ENCODE data around the gene CHST13. TPM values are rescaled to one million over a fixed set of nuclear protein-coding genes. Genes with fewer than 3 reads are reported as not detected.

Gene CHST13, protein sequence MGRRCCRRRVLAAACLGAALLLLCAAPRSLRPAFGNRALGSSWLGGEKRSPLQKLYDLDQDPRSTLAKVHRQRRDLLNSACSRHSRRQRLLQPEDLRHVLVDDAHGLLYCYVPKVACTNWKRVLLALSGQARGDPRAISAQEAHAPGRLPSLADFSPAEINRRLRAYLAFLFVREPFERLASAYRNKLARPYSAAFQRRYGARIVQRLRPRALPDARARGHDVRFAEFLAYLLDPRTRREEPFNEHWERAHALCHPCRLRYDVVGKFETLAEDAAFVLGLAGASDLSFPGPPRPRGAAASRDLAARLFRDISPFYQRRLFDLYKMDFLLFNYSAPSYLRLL
- polyA plus RNA-seq (2013, experiment 1 of 4) = 0.44 TPM
- polyA plus RNA-seq (2013, experiment 2 of 4) = 0.89 TPM
- polyA plus RNA-seq (2013, experiment 3 of 4) = 0.80 TPM
- polyA plus RNA-seq (2013, experiment 4 of 4) = 0.69 TPM

DNA sequence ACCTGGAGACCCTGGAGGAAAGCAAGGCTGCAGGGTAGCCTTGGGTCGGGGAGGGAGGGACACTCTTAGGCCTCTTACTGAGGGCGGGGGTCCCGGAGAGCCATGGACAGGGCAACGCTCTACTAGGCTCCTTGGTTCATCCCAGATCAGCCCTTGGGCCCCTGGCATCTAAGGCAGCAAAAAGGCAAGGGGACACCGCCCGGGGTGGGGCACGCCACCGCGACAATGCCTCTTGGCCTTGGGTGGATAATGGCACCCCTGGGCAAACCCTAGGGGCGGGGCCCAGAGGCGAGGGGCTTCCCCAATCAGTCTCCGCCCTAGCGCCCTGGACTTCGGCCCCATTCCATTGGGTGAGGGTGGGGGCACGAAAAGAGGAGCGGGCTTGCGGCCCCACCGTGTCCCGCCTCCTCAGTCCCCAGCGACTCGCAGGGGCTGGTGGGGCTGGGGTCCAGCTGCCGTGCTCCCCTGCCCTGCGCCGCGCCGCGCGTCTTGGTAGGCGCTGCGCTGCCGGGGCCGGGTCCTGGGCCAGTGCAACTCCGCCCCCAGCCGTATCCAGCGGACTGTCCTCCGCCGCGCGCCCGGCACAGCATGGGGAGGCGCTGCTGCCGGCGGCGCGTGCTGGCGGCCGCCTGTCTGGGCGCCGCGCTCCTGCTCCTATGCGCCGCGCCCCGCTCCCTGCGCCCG lies at the start of gene CHST13:
CHST13 (plus strand) TSS at position 411 of the 684 bp plus-strand sequence; CDS start at position 589, 178 bp downstream.
- Histone ChIP-seq H3K27ac (ENCODE audit: insufficient read depth, low read depth, low read length, poor library complexity, severe bottlenecking) (no peak within 1 kb of the TSS), H3K27me3 (ENCODE audit: control insufficient read depth, insufficient read depth, low read length, poor library complexity, severe bottlenecking) (peaks cover 36% of the 10 kb centered on the region), H3K4me1 (ENCODE audit: control insufficient read depth, insufficient read depth, low read length) (peaks cover 14% of the 10 kb centered on the region), H3K4me3 (ENCODE audit: insufficient read depth, low read depth, low read length) (peak within 1 kb of the TSS; percentile 42), H3K36me3 (ENCODE audit: control insufficient read depth, insufficient read depth, low read length) (no peaks in the 10 kb centered on the region), H3K9me3 (ENCODE audit: control insufficient read depth, low read length) (no peaks in the 10 kb centered on the region)
- 6 to 7% methylated on average over 56 of the region's 56 CpGs for WGBS, 2 experiments

DNA sequence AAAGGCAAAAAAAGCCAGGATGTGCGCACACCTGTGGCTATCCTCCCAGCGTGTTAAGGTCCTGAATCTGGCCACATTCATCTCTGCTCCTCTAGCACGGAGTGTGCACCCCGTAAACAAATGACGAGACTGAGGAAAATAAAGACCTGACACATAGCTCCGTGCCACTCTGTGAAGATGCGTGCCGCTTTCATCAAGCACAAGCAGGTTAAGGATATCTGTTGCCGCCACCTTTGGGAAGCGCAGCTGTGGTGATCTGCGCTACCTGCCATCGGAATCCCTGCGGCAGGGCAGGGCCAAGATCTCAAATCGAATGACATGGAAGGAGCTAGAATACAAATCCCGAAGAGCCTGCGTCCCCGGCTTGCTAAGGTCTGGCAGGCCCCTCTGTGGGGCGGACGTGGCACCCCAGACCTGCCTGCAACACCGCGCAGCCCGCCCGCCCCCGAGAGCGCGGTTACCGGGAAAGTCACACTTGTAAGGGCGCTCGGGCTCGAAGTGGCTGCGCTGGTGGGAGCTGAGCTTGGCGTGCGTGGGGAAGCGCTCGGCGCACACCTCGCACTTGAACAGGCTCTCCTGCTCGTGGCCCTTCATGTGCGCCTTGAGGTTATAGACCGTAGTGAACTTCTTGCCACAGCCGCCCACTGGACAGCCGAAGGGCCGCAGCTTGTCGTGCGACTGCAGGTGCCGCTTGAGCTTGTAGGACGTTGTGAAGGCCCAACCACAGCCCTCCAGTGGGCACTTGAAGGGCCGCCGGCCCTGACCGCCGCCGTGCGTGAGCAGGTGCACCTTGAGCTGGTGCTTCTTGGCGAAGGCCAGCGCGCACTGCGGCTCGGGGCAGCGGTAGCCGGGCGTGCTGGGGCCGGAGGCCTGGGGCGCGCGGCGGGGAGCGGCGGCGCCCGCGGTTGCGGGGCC lies 49.2 kb upstream of the CHST13 start:
- WGBS, 2 experiments = 6 to 8% methylated on average over 72 of the region's 72 CpGs
- Histone ChIP-seq H3K4me1 (ENCODE audit: control insufficient read depth, insufficient read depth, low read length) (peaks cover 12% of the 10 kb centered on the region), H3K36me3 (ENCODE audit: control insufficient read depth, insufficient read depth, low read length) (peaks cover 17% of the 10 kb centered on the region), H3K4me3 (ENCODE audit: insufficient read depth, low read depth, low read length) (peak overlapping the region; percentile 79), H3K9me3 (ENCODE audit: control insufficient read depth, low read length) (no peaks in the 10 kb centered on the region), H3K27ac (ENCODE audit: insufficient read depth, low read depth, low read length, poor library complexity, severe bottlenecking) (no peak overlapping the region), H3K27me3 (ENCODE audit: control insufficient read depth, insufficient read depth, low read length, poor library complexity, severe bottlenecking) (no peaks in the 10 kb centered on the region)

GRCh38 chr3:126475413-126476114 lies 48.4 kb upstream of the CHST13 start, which contains the start of gene ZXDC:
ZXDC (minus strand) TSS chr3:126475891; CDS start chr3:126475865, 26 bp downstream.
- H3K27me3 ChIP-seq (ENCODE audit: control insufficient read depth, insufficient read depth, low read length, poor library complexity, severe bottlenecking) = no peaks in the 10 kb centered on the region
- peaks cover 12% of the 10 kb centered on the region for H3K4me1 ChIP-seq (ENCODE audit: control insufficient read depth, insufficient read depth, low read length)
- peak within 1 kb of the TSS; percentile 79 for H3K4me3 ChIP-seq (ENCODE audit: insufficient read depth, low read depth, low read length)
- H3K9me3 ChIP-seq (ENCODE audit: control insufficient read depth, low read length) = no peaks in the 10 kb centered on the region
- 0% methylated on average over 112 of the region's 112 CpGs for WGBS, 2 experiments
- peaks cover 9% of the 10 kb centered on the region for H3K36me3 ChIP-seq (ENCODE audit: control insufficient read depth, insufficient read depth, low read length)
- peak within 1 kb of the TSS; percentile 74 for H3K27ac ChIP-seq (ENCODE audit: insufficient read depth, low read depth, low read length, poor library complexity, severe bottlenecking)

GRCh38 chr3:126476166-126477060 lies 47.5 kb upstream of the CHST13 start:
- WGBS, 2 experiments = 27 to 34% methylated on average over 59 to 66 of the region's 66 CpGs
- Histone ChIP-seq H3K36me3 (ENCODE audit: control insufficient read depth, insufficient read depth, low read length) (peaks cover under 1% of the 10 kb centered on the region), H3K27me3 (ENCODE audit: control insufficient read depth, insufficient read depth, low read length, poor library complexity, severe bottlenecking) (no peaks in the 10 kb centered on the region), H3K4me1 (ENCODE audit: control insufficient read depth, insufficient read depth, low read length) (peaks cover 12% of the 10 kb centered on the region), H3K27ac (ENCODE audit: insufficient read depth, low read depth, low read length, poor library complexity, severe bottlenecking) (no peak overlapping the region), H3K4me3 (ENCODE audit: insufficient read depth, low read depth, low read length) (peak overlapping the region; percentile 42), H3K9me3 (ENCODE audit: control insufficient read depth, low read length) (no peaks in the 10 kb centered on the region)

- Histone ChIP-seq H3K9me3 (ENCODE audit: control insufficient read depth, low read length) (no peaks in the 10 kb centered on the region), H3K27me3 (ENCODE audit: control insufficient read depth, insufficient read depth, low read length, poor library complexity, severe bottlenecking) (no peaks in the 10 kb centered on the region), H3K4me1 (ENCODE audit: control insufficient read depth, insufficient read depth, low read length) (peaks cover 12% of the 10 kb centered on the region), H3K36me3 (ENCODE audit: control insufficient read depth, insufficient read depth, low read length) (no peaks in the 10 kb centered on the region), H3K4me3 (ENCODE audit: insufficient read depth, low read depth, low read length) (no peak overlapping the region), H3K27ac (ENCODE audit: insufficient read depth, low read depth, low read length, poor library complexity, severe bottlenecking) (no peak overlapping the region)
- WGBS, 2 experiments = 79% methylated on average over 4 of the region's 4 CpGs
These were observed 46.9 kb upstream of the CHST13 start for GRCh38 chr3:126477061-126477380.

- WGBS, 2 experiments = 91 to 92% methylated on average over 14 of the region's 14 CpGs
- no peak overlapping the region for H3K27ac ChIP-seq (ENCODE audit: insufficient read depth, low read depth, low read length, poor library complexity, severe bottlenecking)
- peaks cover 1% of the 10 kb centered on the region for H3K4me1 ChIP-seq (ENCODE audit: control insufficient read depth, insufficient read depth, low read length)
- H3K4me3 ChIP-seq (ENCODE audit: insufficient read depth, low read depth, low read length) = no peak overlapping the region
- H3K27me3 ChIP-seq (ENCODE audit: control insufficient read depth, insufficient read depth, low read length, poor library complexity, severe bottlenecking) = no peaks in the 10 kb centered on the region
- no peaks in the 10 kb centered on the region for H3K36me3 ChIP-seq (ENCODE audit: control insufficient read depth, insufficient read depth, low read length)
- no peaks in the 10 kb centered on the region for H3K9me3 ChIP-seq (ENCODE audit: control insufficient read depth, low read length)
These were observed 45.2 kb upstream of the CHST13 start for GRCh38 chr3:126478581-126479310.

GRCh38 chr3:126479642-126480041 lies 44.3 kb upstream of the CHST13 start:
- no peaks in the 10 kb centered on the region for H3K36me3 ChIP-seq (ENCODE audit: control insufficient read depth, insufficient read depth, low read length)
- no peaks in the 10 kb centered on the region for H3K4me1 ChIP-seq (ENCODE audit: control insufficient read depth, insufficient read depth, low read length)
- H3K27ac ChIP-seq (ENCODE audit: insufficient read depth, low read depth, low read length, poor library complexity, severe bottlenecking) = no peak overlapping the region
- no peak overlapping the region for H3K4me3 ChIP-seq (ENCODE audit: insufficient read depth, low read depth, low read length)
- H3K27me3 ChIP-seq (ENCODE audit: control insufficient read depth, insufficient read depth, low read length, poor library complexity, severe bottlenecking) = no peaks in the 10 kb centered on the region
- WGBS, 2 experiments = 73 to 91% methylated on average over 1 of the region's 1 CpG
- no peaks in the 10 kb centered on the region for H3K9me3 ChIP-seq (ENCODE audit: control insufficient read depth, low read length)

DNA sequence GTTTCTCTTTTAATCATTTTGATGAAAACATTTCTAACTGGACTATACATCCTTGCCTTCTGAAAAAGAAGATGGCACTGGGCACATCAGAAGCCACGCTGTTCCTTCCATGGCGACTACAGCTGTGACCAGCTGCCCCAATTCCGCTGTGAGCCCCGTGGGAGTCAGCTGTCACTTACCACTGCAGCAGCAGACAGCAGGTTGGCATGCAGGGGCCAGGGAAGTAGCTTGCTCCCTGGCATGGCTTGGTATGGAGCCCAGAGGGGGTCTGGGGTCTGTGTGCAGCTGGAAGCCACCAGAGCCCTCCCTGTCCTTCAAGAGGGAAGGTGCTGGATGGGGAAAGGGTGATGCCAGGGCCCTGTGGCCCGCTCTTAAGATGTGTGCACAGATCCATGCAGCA lies 43.7 kb upstream of the CHST13 start:
- WGBS, 2 experiments = 91 to 92% methylated on average over 5 of the region's 5 CpGs
- Histone ChIP-seq H3K9me3 (ENCODE audit: control insufficient read depth, low read length) (no peaks in the 10 kb centered on the region), H3K4me1 (ENCODE audit: control insufficient read depth, insufficient read depth, low read length) (no peaks in the 10 kb centered on the region), H3K27ac (ENCODE audit: insufficient read depth, low read depth, low read length, poor library complexity, severe bottlenecking) (no peak overlapping the region), H3K4me3 (ENCODE audit: insufficient read depth, low read depth, low read length) (no peak overlapping the region), H3K27me3 (ENCODE audit: control insufficient read depth, insufficient read depth, low read length, poor library complexity, severe bottlenecking) (no peaks in the 10 kb centered on the region), H3K36me3 (ENCODE audit: control insufficient read depth, insufficient read depth, low read length) (no peaks in the 10 kb centered on the region)

Data from ectodermal cell (in vitro differentiated cells).